Psoas muscle (tissue), 8 donors: ENCODE measurements around the gene IRF2BP1. TPM values are rescaled to one million over a fixed set of nuclear protein-coding genes. Genes with fewer than 3 reads are reported as not detected.
"Not testable (repeated sequence)": the region's sequence is repeated elsewhere in the genome, so short reads cannot be mapped to it uniquely, and the experiment has no call there.

Experiments
- ATAC-seq, 4 donors: fragments of 200-7000 bp; cut with Tn5 transposase; one replicate each; pipeline ENCODE4 v1.9.1; 2020; ENCODE audit warnings: moderate library complexity in 3 of 4, mild to moderate bottlenecking in 2 of 4
- DNase-seq, 2 donors: peaks; one replicate each; pipeline ENCODE4 v3.0.0-alpha.2; 2020
- H3K27ac ChIP-seq: fragments of 200-600 bp; one replicate; pipeline ENCODE4 v1.8.0; 2022
- H3K27me3 ChIP-seq, 3 donors: fragments of 200-600 bp in 1 of 3; one replicate each; pipeline versions ENCODE4 v1.6.1 to v1.8.0; 2013 to 2022; ENCODE audit warnings: low read length in 2 of 3, mild to moderate bottlenecking in 2 of 3, moderate library complexity in 1 of 3; ENCODE audit not compliant: insufficient read depth in 3 of 3
- H3K36me3 ChIP-seq, 2 donors: fragments of 200-600 bp in 1 of 2; one replicate each; pipeline versions ENCODE4 v1.6.1 to v1.8.0; 2013 to 2022; ENCODE audit warnings: low read depth in 1 of 2, mild to moderate bottlenecking in 1 of 2, moderate library complexity in 1 of 2; ENCODE audit not compliant: insufficient read depth in 1 of 2
- H3K4me1 ChIP-seq: fragments of 200-600 bp; one replicate; pipeline ENCODE4 v1.8.0; 2022
- H3K4me3 ChIP-seq: fragments of 200-600 bp; one replicate; pipeline ENCODE4 v1.8.0; 2022; ENCODE audit warnings: mild to moderate bottlenecking
- H3K9me3 ChIP-seq: fragments of 200-600 bp; one replicate; pipeline ENCODE4 v1.8.0; 2022
- WGBS, 3 donors: extraction: QIAGEN DNeasy Blood & Tissue Kit; methylation state at CpG; one replicate each; pipeline versions ENCODE4 v1.1.6 to v1.1.7; 2013; 5-methylcytosine and 5-hydroxymethylcytosine counted together
- intact Hi-C, 2 donors: fragments of 100-400 bp; cut with DNase I; formaldehyde crosslinking; loops; one replicate each; pipeline versions ENCODE4 v1.11.0 to v1.14.2; 2022
- polyA plus RNA-seq, 3 donors: library from polyadenylated mRNA; stranded (reverse); fragments of 200-250 nt; gene quantifications; one replicate each; pipeline ENCODE4 v1.2.3, GENCODE V29; 2013
- total RNA-seq, 4 donors: library from RNA; stranded (reverse); fragmentation: NEBNext Ultra II Directional in 2 of 4; extraction: Animal tissue kit (Norgen Biotek cat#: 25700) in 2 of 4; gene quantifications; one replicate each; pipeline versions ENCODE4 v1.2.1 to v1.2.4, GENCODE V29; 2021 to 2023
- TF ChIP-seq, protein P1 (sequence below): fragments of 200-600 bp; IDR thresholded peaks from one replicate; pipeline ENCODE4 v1.8.0; 2022; ENCODE audit warnings: antibody characterized with exemption
- donor health status: healthy with polysubstance abuse.
- donor health status: DM: no; HTN: no; CAD: no; lungs with moderate emphysema.
- donor health status: Bipolar disorder and iron deficiency.
- donor health status: healthy.
- donor health status: DM: yes; HTN: yes; CAD: no.
- donor health status: DM: no; HTN: no; CAD: no.
- donor health status: DM: no; HTN: no; CAD: no.
- donor health status: DM: yes; HTN: yes; CAD: no.

IRF2BP1 gene
- total and polyA plus RNA-seq, 7 donors: 12.6 to 25.4 (median 17.6) TPM

DNA sequence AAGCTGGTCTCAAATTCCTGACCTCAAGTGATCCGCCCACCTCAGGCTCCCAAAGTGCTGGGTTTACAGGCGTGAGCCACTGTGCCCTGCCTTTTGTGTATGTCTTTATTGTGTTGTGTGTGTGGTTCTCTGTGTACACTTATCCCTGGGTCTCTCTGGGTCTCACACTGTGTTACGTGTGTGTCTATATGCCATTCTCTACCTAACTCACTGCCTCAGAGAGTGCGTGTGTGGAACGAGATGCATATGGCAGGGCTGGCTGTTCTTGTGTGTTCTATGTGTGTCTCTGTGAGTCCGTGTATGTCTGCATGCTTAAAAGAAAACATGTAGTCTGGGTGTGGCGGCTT, 11.3 kb downstream of the IRF2BP1 start:
- H3K9me3 ChIP-seq: no peaks in the 10 kb centered on the region
- WGBS, 3 donors: 80 to 87% (median 83%) methylated on average over 7 of the region's 7 CpGs
- no peak overlapping the region for H3K27ac ChIP-seq
- H3K4me1 ChIP-seq: no peaks in the 10 kb centered on the region
- intact Hi-C loops: no loop called here
- DNase-seq: no peak
- peaks cover 0 to 5% (median 4%) of the 10 kb centered on the region in 3 donors for H3K27me3 ChIP-seq
- H3K4me3 ChIP-seq: no peak overlapping the region
- H3K36me3 ChIP-seq: no peaks in the 10 kb centered on the region
- ATAC-seq: no peak
- TF ChIP-seq, protein P1, sequence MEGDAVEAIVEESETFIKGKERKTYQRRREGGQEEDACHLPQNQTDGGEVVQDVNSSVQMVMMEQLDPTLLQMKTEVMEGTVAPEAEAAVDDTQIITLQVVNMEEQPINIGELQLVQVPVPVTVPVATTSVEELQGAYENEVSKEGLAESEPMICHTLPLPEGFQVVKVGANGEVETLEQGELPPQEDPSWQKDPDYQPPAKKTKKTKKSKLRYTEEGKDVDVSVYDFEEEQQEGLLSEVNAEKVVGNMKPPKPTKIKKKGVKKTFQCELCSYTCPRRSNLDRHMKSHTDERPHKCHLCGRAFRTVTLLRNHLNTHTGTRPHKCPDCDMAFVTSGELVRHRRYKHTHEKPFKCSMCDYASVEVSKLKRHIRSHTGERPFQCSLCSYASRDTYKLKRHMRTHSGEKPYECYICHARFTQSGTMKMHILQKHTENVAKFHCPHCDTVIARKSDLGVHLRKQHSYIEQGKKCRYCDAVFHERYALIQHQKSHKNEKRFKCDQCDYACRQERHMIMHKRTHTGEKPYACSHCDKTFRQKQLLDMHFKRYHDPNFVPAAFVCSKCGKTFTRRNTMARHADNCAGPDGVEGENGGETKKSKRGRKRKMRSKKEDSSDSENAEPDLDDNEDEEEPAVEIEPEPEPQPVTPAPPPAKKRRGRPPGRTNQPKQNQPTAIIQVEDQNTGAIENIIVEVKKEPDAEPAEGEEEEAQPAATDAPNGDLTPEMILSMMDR: no peak

DNA sequence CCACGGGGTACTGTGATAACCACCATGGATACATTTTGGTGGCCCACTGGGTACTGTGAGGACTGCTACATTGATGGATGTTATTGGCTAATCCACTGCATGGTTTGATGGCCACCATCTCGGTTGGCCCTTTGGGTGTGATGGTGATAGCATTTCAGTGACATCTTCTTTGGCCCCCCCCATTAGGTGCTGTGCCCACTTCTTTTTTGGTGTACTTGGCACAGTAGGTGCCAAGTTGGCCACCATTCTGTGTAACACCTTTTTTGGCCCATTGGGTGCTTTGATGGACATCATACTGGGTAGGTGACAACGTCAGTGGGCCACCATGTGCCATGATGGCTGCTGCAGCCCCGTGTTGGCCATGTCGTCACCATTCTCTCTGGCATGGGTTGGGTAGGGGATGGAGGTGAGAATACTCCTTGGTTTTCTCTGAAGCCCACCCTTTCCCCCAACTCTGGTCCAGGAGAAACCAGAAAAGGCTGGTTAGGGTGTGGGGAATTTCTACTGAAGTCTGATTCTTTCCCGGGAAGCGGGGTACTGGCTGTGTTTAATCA, 12.6 kb downstream of the IRF2BP1 start:
- TF ChIP-seq, protein P1: no peak
- ATAC-seq: no peak
- peaks cover 0 to 4% (median 4%) of the 10 kb centered on the region in 3 donors for H3K27me3 ChIP-seq
- intact Hi-C loops: no loop called here
- H3K27ac ChIP-seq: no peak overlapping the region
- H3K4me1 ChIP-seq: no peaks in the 10 kb centered on the region
- H3K36me3 ChIP-seq: no peaks in the 10 kb centered on the region
- DNase-seq: no peak
- WGBS, 3 donors: 80 to 83% (median 81%) methylated on average over 7 of the region's 7 CpGs
- H3K9me3 ChIP-seq: no peaks in the 10 kb centered on the region
- H3K4me3 ChIP-seq: no peak overlapping the region

DNA sequence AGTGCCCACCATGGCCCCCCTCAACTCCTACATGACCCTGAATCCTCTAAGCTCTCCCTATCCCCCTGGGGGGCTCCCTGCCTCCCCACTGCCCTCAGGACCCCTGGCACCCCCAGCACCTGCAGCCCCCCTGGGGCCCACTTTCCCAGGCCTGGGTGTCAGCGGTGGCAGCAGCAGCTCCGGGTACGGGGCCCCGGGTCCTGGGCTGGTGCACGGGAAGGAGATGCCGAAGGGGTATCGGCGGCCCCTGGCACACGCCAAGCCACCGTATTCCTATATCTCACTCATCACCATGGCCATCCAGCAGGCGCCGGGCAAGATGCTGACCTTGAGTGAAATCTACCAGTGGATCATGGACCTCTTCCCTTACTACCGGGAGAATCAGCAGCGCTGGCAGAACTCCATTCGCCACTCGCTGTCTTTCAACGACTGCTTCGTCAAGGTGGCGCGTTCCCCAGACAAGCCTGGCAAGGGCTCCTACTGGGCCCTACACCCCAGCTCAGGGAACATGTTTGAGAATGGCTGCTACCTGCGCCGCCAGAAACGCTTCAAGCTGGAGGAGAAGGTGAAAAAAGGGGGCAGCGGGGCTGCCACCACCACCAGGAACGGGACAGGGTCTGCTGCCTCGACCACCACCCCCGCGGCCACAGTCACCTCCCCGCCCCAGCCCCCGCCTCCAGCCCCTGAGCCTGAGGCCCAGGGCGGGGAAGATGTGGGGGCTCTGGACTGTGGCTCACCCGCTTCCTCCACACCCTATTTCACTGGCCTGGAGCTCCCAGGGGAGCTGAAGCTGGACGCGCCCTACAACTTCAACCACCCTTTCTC, 13.6 kb downstream of the IRF2BP1 start:
- intact Hi-C loops: no loop called here
- peaks cover 0 to 4% (median 4%) of the 10 kb centered on the region in 3 donors for H3K27me3 ChIP-seq
- WGBS, 3 donors: 91 to 96% (median 94%) methylated on average over 33 to 34 of the region's 34 CpGs
- H3K4me3 ChIP-seq: no peak overlapping the region
- H3K9me3 ChIP-seq: no peaks in the 10 kb centered on the region
- no peaks in the 10 kb centered on the region for H3K4me1 ChIP-seq
- no peak overlapping the region for H3K27ac ChIP-seq
- TF ChIP-seq, protein P1: no peak
- ATAC-seq: no peak
- H3K36me3 ChIP-seq: no peaks in the 10 kb centered on the region
- no peak for DNase-seq

DNA sequence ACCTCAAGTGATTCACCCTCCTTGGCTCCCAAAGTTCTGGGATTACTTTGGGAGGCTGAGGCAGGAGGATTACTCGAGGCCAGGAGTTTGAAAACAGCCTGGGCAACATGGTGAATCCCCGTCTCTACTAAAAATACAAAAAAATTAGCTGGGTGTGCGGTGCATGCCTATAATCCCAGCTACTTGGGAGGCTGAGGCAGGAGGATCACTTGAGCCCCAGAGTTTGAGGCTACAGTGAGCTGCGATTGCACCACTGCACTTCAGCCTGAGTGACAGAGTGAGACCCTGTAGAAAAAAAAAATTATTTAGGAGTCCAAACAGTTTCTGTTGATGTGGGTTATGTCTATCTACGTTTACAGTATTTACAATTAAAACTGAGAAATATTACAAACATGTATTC, 15.1 kb downstream of the IRF2BP1 start:
- Histone ChIP-seq H3K9me3 (no peaks in the 10 kb centered on the region), H3K27ac (no peak overlapping the region), H3K36me3 (no peaks in the 10 kb centered on the region), H3K4me3 (no peak overlapping the region), H3K27me3 (no peaks in the 10 kb centered on the region), H3K4me1 (no peaks in the 10 kb centered on the region)
- no peak for ATAC-seq
- TF ChIP-seq, protein P1: no peak
- intact Hi-C loops: no loop called here
- WGBS, 3 donors: 75 to 81% (median 76%) methylated on average over 5 of the region's 5 CpGs
- no peak for DNase-seq

DNA sequence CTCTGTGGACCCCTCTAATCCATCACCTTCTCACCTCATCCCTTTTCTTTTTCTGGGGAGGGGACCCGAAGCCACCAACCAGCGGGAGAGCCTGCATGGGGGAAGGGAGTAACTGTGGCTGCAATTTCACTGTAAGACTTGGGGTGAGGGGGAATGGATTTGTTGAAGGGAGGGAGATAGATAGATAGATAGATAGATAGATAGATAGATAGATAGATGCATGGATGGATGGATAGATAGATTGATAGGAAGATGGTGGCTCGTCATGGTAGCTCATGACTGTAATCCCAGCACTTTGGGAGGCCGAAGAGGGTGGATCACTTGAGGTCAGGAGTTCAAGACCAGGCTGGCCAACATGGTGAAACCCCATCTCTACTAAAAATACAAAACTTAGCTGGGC, 18.7 kb downstream of the IRF2BP1 start:
- not testable (repeated sequence) for H3K27ac ChIP-seq, DNase-seq, H3K9me3 ChIP-seq, H3K27me3 ChIP-seq, ATAC-seq, H3K36me3 ChIP-seq, H3K4me1 ChIP-seq, H3K4me3 ChIP-seq
- intact Hi-C loops: loop anchor here in 1 of 2 donors (5.0 kb wide), 1 partner anchor 150 kb away; no protein-coding TSS in a partner anchor
- WGBS, 3 donors: 60 to 82% (median 62%) methylated on average over 2 to 4 of the region's 4 CpGs
